Esophagus (tissue), 2 donors: ENCODE data around the gene TMEM238L. TPM values are rescaled to one million over a fixed set of nuclear protein-coding genes. Genes with fewer than 3 reads are reported as not detected.

Experiments
- H3K27ac ChIP-seq, 2 donors: one replicate each; pipeline ENCODE4 v1.5.1; 2013; ENCODE audit warnings: low read depth in 2 of 2, mild to moderate bottlenecking in 2 of 2, inconsistent platforms in 1 of 2, low read length in 1 of 2, moderate library complexity in 1 of 2
- H3K27me3 ChIP-seq, 2 donors: one replicate each; pipeline ENCODE4 v1.6.1; 2013; ENCODE audit warnings: low read length in 2 of 2, control low read depth in 1 of 2, mild to moderate bottlenecking in 1 of 2; ENCODE audit not compliant: insufficient read depth in 2 of 2, control insufficient read depth in 1 of 2
- H3K36me3 ChIP-seq, 2 donors: one replicate each; pipeline ENCODE4 v1.6.1; 2013; ENCODE audit warnings: low read length in 1 of 2; ENCODE audit not compliant: control insufficient read depth in 2 of 2, insufficient read depth in 2 of 2
- H3K4me1 ChIP-seq, 2 donors: one replicate each; pipeline ENCODE4 v1.6.1; 2013; ENCODE audit warnings: low read length in 1 of 2; ENCODE audit not compliant: control insufficient read depth in 2 of 2, insufficient read depth in 2 of 2
- H3K4me3 ChIP-seq, 2 donors: one replicate each; pipeline ENCODE4 v1.5.1; 2013; ENCODE audit warnings: low read length in 2 of 2, mild to moderate bottlenecking in 2 of 2, low read depth in 1 of 2, moderate library complexity in 1 of 2
- H3K9me3 ChIP-seq, 2 donors: one replicate each; pipeline ENCODE4 v1.6.1; 2013; ENCODE audit warnings: mild to moderate bottlenecking in 2 of 2, low read depth in 1 of 2, low read length in 1 of 2, moderate library complexity in 1 of 2; ENCODE audit not compliant: control insufficient read depth in 2 of 2, insufficient read depth in 1 of 2
- WGBS, 2 donors: extraction: QIAGEN DNeasy Blood & Tissue Kit; methylation state at CpG; one replicate each; pipeline ENCODE4 v1.1.7; 2013; 5-methylcytosine and 5-hydroxymethylcytosine counted together
- polyA plus RNA-seq, 2 donors: library from polyadenylated mRNA; stranded (reverse); fragments of 200-250 nt; gene quantifications; one replicate each; pipeline ENCODE4 v1.2.3, GENCODE V29; 2013
- donor health status: healthy with polysubstance abuse.
- donor health status: Bipolar disorder and iron deficiency.

The TMEM238L gene
- polyA plus RNA-seq, 2 donors = 3.8 to 8.1 TPM

DNA sequence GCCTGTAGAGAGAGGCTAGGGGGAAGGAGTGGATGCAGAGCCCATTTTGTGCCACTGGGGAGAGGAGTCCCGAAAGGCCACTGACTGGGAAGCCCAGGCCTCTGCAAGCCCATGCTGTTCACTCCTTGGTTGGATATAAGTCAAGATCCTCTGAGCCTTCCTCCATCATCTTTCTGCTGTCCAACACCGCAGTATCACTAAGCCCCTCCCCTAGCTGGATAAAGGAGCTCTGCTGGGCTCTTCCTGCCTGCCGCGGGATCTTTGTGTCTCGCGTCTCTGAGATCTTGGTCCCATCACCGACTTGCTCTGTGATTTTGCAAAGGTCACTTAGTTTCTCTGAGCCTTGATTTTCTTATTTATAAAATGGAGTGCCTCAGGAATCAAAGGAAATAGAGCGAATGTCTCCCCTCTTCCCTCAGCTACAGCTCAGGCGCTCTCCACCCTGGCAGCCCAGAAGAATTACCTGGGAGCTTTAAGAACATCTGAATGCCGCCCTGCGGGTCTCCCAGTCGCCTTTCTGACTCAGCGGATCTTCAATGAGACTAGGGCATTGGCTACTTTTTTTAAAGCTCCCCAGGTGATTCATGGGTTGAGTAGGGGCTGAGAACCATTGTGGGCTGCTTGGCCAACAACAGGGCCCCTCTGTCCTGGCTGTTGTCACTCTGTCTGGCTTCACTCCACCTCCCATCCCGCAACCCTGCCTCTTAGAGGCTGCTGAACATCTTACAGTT, 48.9 kb downstream of the TMEM238L start:
- no peaks in the 10 kb centered on the region for H3K36me3 ChIP-seq
- no peaks in the 10 kb centered on the region for H3K27me3 ChIP-seq
- H3K27ac ChIP-seq = no peak overlapping the region
- H3K9me3 ChIP-seq = no peaks in the 10 kb centered on the region
- H3K4me3 ChIP-seq = no peak overlapping the region
- no peaks in the 10 kb centered on the region for H3K4me1 ChIP-seq
- 52 to 53% methylated on average over 14 of the region's 14 CpGs for WGBS, 2 donors

DNA sequence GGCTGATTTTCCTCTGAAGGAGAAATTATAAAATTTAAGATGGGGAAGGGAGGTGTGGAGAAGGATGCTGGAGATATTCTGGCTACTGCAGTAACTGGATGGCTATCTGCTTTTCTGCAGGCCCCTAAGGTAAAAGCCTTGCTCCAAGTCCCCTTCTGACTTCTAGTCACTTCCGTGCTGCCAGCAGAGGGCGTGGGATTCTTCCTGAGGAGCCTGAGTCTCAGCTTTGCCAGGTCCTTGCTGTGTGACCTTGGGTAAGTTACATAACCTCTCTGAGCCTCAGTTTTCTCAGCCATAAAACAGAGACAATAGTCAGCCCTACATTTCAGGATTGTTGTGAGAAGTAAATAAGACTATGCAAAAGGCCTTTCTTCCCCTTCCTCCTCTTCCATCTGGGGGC, 49.8 kb downstream of the TMEM238L start:
- no peaks in the 10 kb centered on the region for H3K4me1 ChIP-seq
- WGBS, 2 donors = 32 to 50% methylated on average over 2 of the region's 2 CpGs

DNA sequence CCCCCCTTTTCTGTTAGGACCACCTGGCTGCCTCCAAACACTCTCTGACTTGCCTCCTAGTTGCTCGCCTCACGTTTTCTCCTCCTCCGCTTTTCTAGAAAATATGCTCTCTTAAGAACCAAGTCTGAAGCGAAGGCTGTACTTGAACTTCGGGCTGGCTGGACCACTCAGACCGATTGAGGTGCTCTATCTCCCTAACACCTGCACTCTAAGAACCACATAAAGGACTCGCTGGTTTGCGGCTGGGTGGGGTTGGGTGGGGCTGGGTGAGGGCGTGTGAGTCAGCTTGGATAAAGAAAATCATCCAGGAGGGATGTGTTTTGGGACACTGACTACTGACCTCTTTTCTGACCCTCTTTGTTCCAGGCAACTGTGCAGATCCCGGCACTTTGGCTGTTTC, 51.2 kb downstream of the TMEM238L start:
- no peak overlapping the region for H3K27ac ChIP-seq
- no peaks in the 10 kb centered on the region for H3K9me3 ChIP-seq
- no peaks in the 10 kb centered on the region for H3K4me1 ChIP-seq
- no peak overlapping the region for H3K4me3 ChIP-seq
- no peaks in the 10 kb centered on the region for H3K27me3 ChIP-seq
- 75 to 79% methylated on average over 10 of the region's 10 CpGs for WGBS, 2 donors
- no peaks in the 10 kb centered on the region for H3K36me3 ChIP-seq

More for the DNA sequence above, 49.8 kb downstream of the TMEM238L start:
- Histone ChIP-seq H3K27ac (no peak overlapping the region), H3K4me3 (no peak overlapping the region), H3K9me3 (no peaks in the 10 kb centered on the region), H3K27me3 (no peaks in the 10 kb centered on the region), H3K36me3 (no peaks in the 10 kb centered on the region)

DNA sequence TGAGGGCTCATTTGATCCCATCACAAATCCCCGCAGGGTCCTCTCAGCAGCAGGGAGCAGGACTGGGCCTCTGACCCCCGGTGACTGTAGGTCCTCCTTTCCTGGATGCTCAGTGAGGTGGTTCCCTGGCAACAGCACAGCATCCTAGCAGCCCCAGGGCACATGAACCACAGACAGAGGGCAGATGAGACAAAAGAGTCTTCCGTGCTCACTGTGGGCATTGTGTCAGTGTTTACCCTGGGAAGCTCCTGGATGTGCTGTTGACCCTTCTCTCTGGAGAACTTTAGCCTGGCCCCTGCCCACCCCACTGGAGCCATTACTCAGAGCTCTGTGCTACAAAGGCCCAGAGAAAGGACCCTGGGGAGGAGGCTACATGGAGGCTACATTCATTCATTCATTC, 52.3 kb downstream of the TMEM238L start:
- no peaks in the 10 kb centered on the region for H3K36me3 ChIP-seq
- H3K9me3 ChIP-seq = no peaks in the 10 kb centered on the region
- H3K4me1 ChIP-seq = no peaks in the 10 kb centered on the region
- WGBS, 2 donors = 78 to 93% methylated on average over 3 of the region's 3 CpGs
- no peak overlapping the region for H3K27ac ChIP-seq
- H3K27me3 ChIP-seq = no peaks in the 10 kb centered on the region
- no peak overlapping the region for H3K4me3 ChIP-seq

DNA sequence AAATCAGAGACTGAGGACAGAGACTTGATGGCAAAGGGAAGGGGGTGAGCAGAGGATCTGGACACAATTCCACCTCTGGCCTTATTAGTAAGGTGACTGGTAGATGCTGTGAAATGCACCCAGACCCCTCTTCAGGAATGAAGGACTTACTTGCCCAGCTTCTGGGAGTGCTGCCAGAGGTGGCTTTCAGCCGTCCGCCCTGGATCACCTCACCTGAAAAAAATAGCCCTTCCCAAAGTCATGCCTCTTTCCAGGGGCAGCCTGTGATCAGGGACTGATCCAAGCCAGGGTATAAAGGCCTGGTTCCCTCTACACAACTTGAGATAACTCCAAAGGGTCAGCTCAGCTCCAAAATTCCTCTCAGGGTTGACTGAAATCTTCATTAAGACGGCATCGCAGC, 53.7 kb downstream of the TMEM238L start:
- Histone ChIP-seq H3K36me3 (no peaks in the 10 kb centered on the region), H3K27me3 (no peaks in the 10 kb centered on the region), H3K27ac (no peak overlapping the region), H3K9me3 (no peaks in the 10 kb centered on the region), H3K4me3 (no peak overlapping the region), H3K4me1 (no peaks in the 10 kb centered on the region)
- WGBS, 2 donors = 90% methylated on average over 4 of the region's 4 CpGs

DNA sequence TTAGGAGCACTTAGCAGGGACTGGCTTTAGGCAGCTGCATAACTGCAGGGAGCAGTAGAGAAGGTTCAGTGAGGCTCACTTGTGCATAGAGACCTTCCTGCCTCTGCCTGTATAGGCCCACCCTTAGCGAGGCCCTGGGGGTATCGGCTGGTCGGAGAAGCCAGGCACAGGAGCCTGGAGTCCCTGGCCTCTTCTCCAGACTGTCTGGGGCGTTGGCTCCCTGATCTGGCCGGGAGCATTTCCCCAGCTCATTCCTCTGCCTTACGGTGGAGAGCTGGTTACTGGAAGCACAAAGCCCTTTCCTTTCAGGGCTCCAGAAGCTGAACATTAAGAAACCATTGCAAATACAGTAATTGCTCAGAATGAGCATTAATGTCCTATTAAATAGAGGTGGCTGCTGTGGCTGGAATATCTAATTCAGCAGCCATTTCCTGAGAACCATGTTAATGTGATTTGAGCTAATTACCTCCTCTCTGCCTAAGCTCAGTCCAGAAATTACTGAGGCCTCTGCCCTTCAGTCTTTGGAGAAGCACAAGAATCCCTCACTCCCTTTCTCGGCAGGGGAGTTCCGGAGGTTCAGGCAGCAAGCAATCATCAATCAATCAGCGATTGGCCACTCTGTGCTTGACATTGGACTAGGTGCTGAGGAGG, 55.2 kb downstream of the TMEM238L start:
- Histone ChIP-seq H3K27ac (no peak overlapping the region), H3K4me1 (no peaks in the 10 kb centered on the region), H3K4me3 (no peak overlapping the region), H3K27me3 (no peaks in the 10 kb centered on the region), H3K9me3 (no peaks in the 10 kb centered on the region), H3K36me3 (no peaks in the 10 kb centered on the region)
- 51 to 52% methylated on average over 9 of the region's 9 CpGs for WGBS, 2 donors

DNA sequence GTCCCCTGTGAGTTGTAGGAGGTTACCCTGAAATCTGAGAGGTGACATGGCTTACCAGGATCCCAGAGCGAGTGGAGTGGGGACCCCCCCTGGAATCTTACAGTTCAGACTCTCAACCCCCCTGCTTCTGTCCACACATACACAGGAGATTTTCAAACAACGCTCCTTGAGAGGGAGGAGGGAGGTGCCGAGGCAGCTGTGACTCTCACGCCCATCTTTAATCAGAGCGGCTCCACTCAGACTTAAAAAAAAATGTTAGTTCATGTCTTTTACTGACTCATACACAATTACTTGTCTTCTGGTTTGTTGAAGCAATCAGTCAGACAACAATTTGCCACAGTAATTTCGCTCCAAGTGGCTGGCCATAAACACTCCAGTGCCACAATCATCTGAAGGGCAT, 58.7 kb downstream of the TMEM238L start:
- H3K9me3 ChIP-seq = no peaks in the 10 kb centered on the region
- 39 to 45% methylated on average over 6 of the region's 6 CpGs for WGBS, 2 donors
- no peaks in the 10 kb centered on the region for H3K36me3 ChIP-seq
- no peaks in the 10 kb centered on the region for H3K4me1 ChIP-seq
- H3K27ac ChIP-seq = no peak overlapping the region
- H3K4me3 ChIP-seq = no peak overlapping the region
- H3K27me3 ChIP-seq = no peaks in the 10 kb centered on the region

Other genes starting within 250 kb of the TMEM238L start
- gene MYH3, start 146.8 kb downstream of the TMEM238L start, polyA plus RNA-seq = 1 to 10 TPM in 1 of 2 donors, under 1 TPM in 1; 0.95 to 3.6 TPM
- gene SCO1, start 106.6 kb downstream of the TMEM238L start, polyA plus RNA-seq = 10 to 100 TPM in 1 of 2 donors, 1 to 10 TPM in 1; 4.9 to 14.3 TPM
- 1 to 10 TPM; 3.5 to 6.5 TPM for gene ADPRM, start 106.5 kb downstream of the TMEM238L start, polyA plus RNA-seq
- 1 to 10 TPM; 6.3 to 6.9 TPM for gene TMEM220, start 74.1 kb downstream of the TMEM238L start, polyA plus RNA-seq
- under 1 TPM in 1 of 2 donors, not detected in 1; 0.01 TPM for gene PIRT, start 34.0 kb upstream of the TMEM238L start, polyA plus RNA-seq